Stomach smooth muscle (tissue), 2 donors: Measurements from ENCODE around the gene PTGES2.

Experiments
- H3K27ac ChIP-seq: one replicate; pipeline ENCODE4 v1.7.0; 2013; ENCODE audit warnings: mild to moderate bottlenecking, low read length, inconsistent platforms
- H3K27me3 ChIP-seq, 2 donors: one replicate each; pipeline ENCODE4 v1.7.0; 2013; ENCODE audit warnings: low read length in 2 of 2; ENCODE audit not compliant: insufficient read depth in 2 of 2, control insufficient read depth in 1 of 2
- H3K36me3 ChIP-seq, 2 donors: one replicate each; pipeline ENCODE4 v1.7.0; 2013; ENCODE audit warnings: low read length in 2 of 2; ENCODE audit not compliant: control insufficient read depth in 2 of 2, insufficient read depth in 2 of 2
- H3K4me1 ChIP-seq: one replicate; pipeline ENCODE4 v1.7.0; 2013; ENCODE audit warnings: low read length; ENCODE audit not compliant: control insufficient read depth, insufficient read depth
- H3K4me3 ChIP-seq, 2 donors: one replicate each; pipeline ENCODE4 v1.7.0; 2013; ENCODE audit warnings: low read length in 2 of 2
- H3K9ac ChIP-seq, 2 donors: one replicate each; pipeline ENCODE4 v1.7.0; 2013; ENCODE audit warnings: low read length in 2 of 2, mild to moderate bottlenecking in 1 of 2
- H3K9me3 ChIP-seq, 2 donors: one replicate each; pipeline ENCODE4 v1.7.0; 2013; ENCODE audit warnings: low read length in 2 of 2; ENCODE audit not compliant: control insufficient read depth in 2 of 2
- donor health status: healthy.
- donor health status: Pancreatic carcinoma.

PTGES2 gene

GRCh38 chr9:128153060-128153946 lies 25.8 kb upstream of the PTGES2 start:
- Histone ChIP-seq H3K27ac (no peak overlapping the region), H3K9ac (no peak overlapping the region), H3K27me3 (no peaks in the 10 kb centered on the region), H3K36me3 (no peaks in the 10 kb centered on the region), H3K4me3 (no peak overlapping the region), H3K4me1 (peaks cover 3% of the 10 kb centered on the region), H3K9me3 (no peaks in the 10 kb centered on the region)

GRCh38 chr9:128152133-128153059 lies 24.9 kb upstream of the PTGES2 start:
- Histone ChIP-seq H3K9ac (no peak overlapping the region), H3K4me1 (peaks cover 3% of the 10 kb centered on the region), H3K4me3 (no peak overlapping the region), H3K9me3 (no peaks in the 10 kb centered on the region), H3K36me3 (no peaks in the 10 kb centered on the region), H3K27ac (no peak overlapping the region), H3K27me3 (no peaks in the 10 kb centered on the region)

- no peaks in the 10 kb centered on the region for H3K9me3 ChIP-seq
- no peak overlapping the region for H3K4me3 ChIP-seq
- H3K4me1 ChIP-seq: peaks cover 3% of the 10 kb centered on the region
- H3K9ac ChIP-seq: no peak overlapping the region
- H3K27me3 ChIP-seq: no peaks in the 10 kb centered on the region
- no peaks in the 10 kb centered on the region for H3K36me3 ChIP-seq
- no peak overlapping the region for H3K27ac ChIP-seq
These were observed 24.0 kb upstream of the PTGES2 start for GRCh38 chr9:128151309-128152132.

GRCh38 chr9:128150594-128151308 lies 23.2 kb upstream of the PTGES2 start:
- peaks cover 3% of the 10 kb centered on the region for H3K4me1 ChIP-seq
- no peaks in the 10 kb centered on the region for H3K9me3 ChIP-seq
- H3K27ac ChIP-seq: no peak overlapping the region
- no peak overlapping the region for H3K4me3 ChIP-seq
- H3K36me3 ChIP-seq: no peaks in the 10 kb centered on the region
- H3K27me3 ChIP-seq: no peaks in the 10 kb centered on the region
- no peak overlapping the region for H3K9ac ChIP-seq

GRCh38 chr9:128149951-128150593 lies 22.5 kb upstream of the PTGES2 start:
- Histone ChIP-seq H3K27me3 (no peaks in the 10 kb centered on the region), H3K9ac (no peak overlapping the region), H3K27ac (no peak overlapping the region), H3K4me3 (no peak overlapping the region), H3K9me3 (no peaks in the 10 kb centered on the region), H3K4me1 (peaks cover 3% of the 10 kb centered on the region), H3K36me3 (no peaks in the 10 kb centered on the region)

- H3K36me3 ChIP-seq: no peaks in the 10 kb centered on the region
- H3K27me3 ChIP-seq: no peaks in the 10 kb centered on the region
- H3K4me1 ChIP-seq: peaks cover 3% of the 10 kb centered on the region
- H3K9ac ChIP-seq: no peak within 1 kb of the TSS
- no peaks in the 10 kb centered on the region for H3K9me3 ChIP-seq
- no peak within 1 kb of the TSS for H3K4me3 ChIP-seq
- H3K27ac ChIP-seq: no peak within 1 kb of the TSS
These were observed 21.6 kb upstream of the PTGES2 start, which contains the start of gene LCN2 for GRCh38 chr9:128149001-128149701. Gene LCN2 (plus strand): TSS chr9:128149453. CDS start chr9:128149526, 73 bp downstream.

GRCh38 chr9:128148509-128149000 lies 21.0 kb upstream of the PTGES2 start:
- Histone ChIP-seq H3K27ac (no peak overlapping the region), H3K9ac (no peak overlapping the region), H3K4me1 (peaks cover 3% of the 10 kb centered on the region), H3K4me3 (no peak overlapping the region), H3K36me3 (no peaks in the 10 kb centered on the region), H3K9me3 (no peaks in the 10 kb centered on the region), H3K27me3 (no peaks in the 10 kb centered on the region)

GRCh38 chr9:128146591-128147120 lies 19.1 kb upstream of the PTGES2 start:
- Histone ChIP-seq H3K4me1 (peaks cover 3% of the 10 kb centered on the region), H3K27me3 (no peaks in the 10 kb centered on the region), H3K9ac (no peak overlapping the region), H3K9me3 (no peaks in the 10 kb centered on the region), H3K4me3 (no peak overlapping the region), H3K27ac (no peak overlapping the region), H3K36me3 (no peaks in the 10 kb centered on the region)

- peaks cover 3% of the 10 kb centered on the region for H3K4me1 ChIP-seq
- H3K9me3 ChIP-seq: no peaks in the 10 kb centered on the region
- no peak overlapping the region for H3K9ac ChIP-seq
- no peaks in the 10 kb centered on the region for H3K27me3 ChIP-seq
- no peak overlapping the region for H3K4me3 ChIP-seq
- no peaks in the 10 kb centered on the region for H3K36me3 ChIP-seq
- H3K27ac ChIP-seq: no peak overlapping the region
These were observed 18.4 kb upstream of the PTGES2 start for GRCh38 chr9:128145951-128146351.
